ENCODE measurements around the gene ZNF552. TPM values are rescaled to one million over a fixed set of nuclear protein-coding genes. Genes with fewer than 3 reads are reported as not detected.

The ZNF552 gene
- total RNA-seq, 4 donors from 2014 or later, result 5.3 to 13.6 (median 10.2) TPM

GRCh38 chr19:57818378-57818777, 3.7 kb upstream of the ZNF552 start:
- peak overlapping the region in 1 of 3 donors; percentile 39 for H3K27ac ChIP-seq

GRCh38 chr19:57817976-57818375, 3.3 kb upstream of the ZNF552 start:
- peak; percentile 85 to 95 for DNase-seq
- no peaks in the 10 kb centered on the region for H3K27me3 ChIP-seq
- H3K36me3 ChIP-seq, result no peaks in the 10 kb centered on the region
- peak overlapping the region in 1 of 3 donors; percentile 39 for H3K27ac ChIP-seq
- H3K9me3 ChIP-seq, result no peaks in the 10 kb centered on the region
- intact Hi-C loops (cut with DNase I), result loop anchor here (10.0 kb wide), 1 partner anchor 53 kb away; the partner anchor contains the start of gene ZNF586
- TF ChIP-seq CTCF (IDR thresholded peaks at IDR 0.05) (peak in 2 of 6 experiments; percentile 11 to 37), POLR2A (IDR thresholded peaks at IDR 0.05) (no peak)
- H3K4me3 ChIP-seq (replicated peaks in 1 of 3), result no peak overlapping the region
- WGBS, 2 donors, result 44 to 48% methylated on average over 14 of the region's 14 CpGs
- H3K4me1 ChIP-seq, result peaks cover 8 to 26% of the 10 kb centered on the region in 2 donors

More at GRCh38 chr19:57818378-57818777, 3.7 kb upstream of the ZNF552 start:
- intact Hi-C loops (cut with DNase I), result loop anchor here (10.0 kb wide), 1 partner anchor 54 kb away; the partner anchor contains the start of gene ZNF586
- TF ChIP-seq CTCF (IDR thresholded peaks at IDR 0.05) (no peak), POLR2A (IDR thresholded peaks at IDR 0.05) (no peak)
- H3K36me3 ChIP-seq, result no peaks in the 10 kb centered on the region
- peaks cover 8 to 23% of the 10 kb centered on the region in 2 donors for H3K4me1 ChIP-seq
- no peaks in the 10 kb centered on the region for H3K9me3 ChIP-seq
- 61 to 77% methylated on average over 7 of the region's 7 CpGs for WGBS, 2 donors
- DNase-seq, result no peak
- H3K27me3 ChIP-seq, result no peaks in the 10 kb centered on the region
- no peak overlapping the region for H3K4me3 ChIP-seq (replicated peaks in 1 of 3)

GRCh38 chr19:57816652-57817051, 1.9 kb upstream of the ZNF552 start:
- no peaks in the 10 kb centered on the region for H3K9me3 ChIP-seq
- intact Hi-C loops (cut with DNase I), result loop anchor here (10.0 kb wide), 1 partner anchor 52 kb away; the partner anchor contains the start of gene ZNF586
- no peaks in the 10 kb centered on the region for H3K36me3 ChIP-seq
- TF ChIP-seq POLR2A (IDR thresholded peaks at IDR 0.05) (no peak), CTCF (IDR thresholded peaks at IDR 0.05) (no peak)
- no peak for DNase-seq
- no peak overlapping the region for H3K27ac ChIP-seq
- 89 to 98% methylated on average over 7 of the region's 7 CpGs for WGBS, 2 donors
- H3K4me3 ChIP-seq (replicated peaks in 1 of 3), result no peak overlapping the region
- H3K27me3 ChIP-seq, result no peaks in the 10 kb centered on the region
- H3K4me1 ChIP-seq, result peaks cover 13 to 33% of the 10 kb centered on the region in 2 donors

- no peaks in the 10 kb centered on the region for H3K27me3 ChIP-seq
- 89 to 91% methylated on average over 17 of the region's 17 CpGs for WGBS, 2 donors
- TF ChIP-seq POLR2A (IDR thresholded peaks at IDR 0.05), result no peak
- TF ChIP-seq CTCF (IDR thresholded peaks at IDR 0.05), result no peak
- no peaks in the 10 kb centered on the region for H3K9me3 ChIP-seq
- H3K36me3 ChIP-seq, result no peaks in the 10 kb centered on the region
- H3K4me3 ChIP-seq (replicated peaks in 1 of 3), result peak overlapping the region in 1 of 3 donors; percentile 52
- DNase-seq, result no peak
- intact Hi-C loops (cut with DNase I), result loop anchor here (10.0 kb wide), 1 partner anchor 51 kb away; the partner anchor contains the start of gene ZNF586
- H3K4me1 ChIP-seq, result peaks cover 13 to 29% of the 10 kb centered on the region in 2 donors
- peak overlapping the region in 1 of 3 donors; percentile 57 for H3K27ac ChIP-seq
Measured at GRCh38 chr19:57815247-57816075, 748 bp upstream of the ZNF552 start.
